IMR-90 (cell line): ENCODE results near the gene KLHL12. TPM values are rescaled to one million over a fixed set of nuclear protein-coding genes. Genes with fewer than 3 reads are reported as not detected.

Source experiments
- ATAC-seq: fragments of 200-7000 bp; cut with Tn5 transposase; 2 replicates; pipeline ENCODE4 v1.9.1; 2020; ENCODE audit warnings: low read depth, mild to moderate bottlenecking, moderate library complexity
- BruUV-seq: library from RNA; stranded (reverse); fragments of 400-500 nt; replicated peaks from 2 replicates; lab custom pipeline; 2021; lab: Mats Ljungman, UMichigan
- CTCF ChIA-PET: fragments of 300-600 bp; formaldehyde crosslinking; extraction: SDS; loops from one replicate; lab custom pipeline; 2021; ENCODE audit warnings: antibody characterized with exemption; lab: Yijun Ruan, JAX
- POLR2A ChIA-PET: fragments of 300-600 bp; sonication (Branson Sonifier 250); formaldehyde crosslinking; loops from one replicate; lab custom pipeline; 2022; ENCODE audit warnings: antibody characterized with exemption; ENCODE audit not compliant: unreplicated experiment; lab: Charles Lee
- DNase-seq: peaks from one replicate; pipeline ENCODE4 v3.0.0; 2013
- H2AFZ ChIP-seq: replicated peaks from 2 replicates; pipeline ENCODE3; 2013; ENCODE audit warnings: low read length, mild to moderate bottlenecking; ENCODE audit not compliant: poor library complexity
- H2AK5ac ChIP-seq: 2 replicates; pipeline ENCODE4 v1.6.1; 2013; ENCODE audit warnings: low read depth, low read length, inconsistent platforms
- H2AK9ac ChIP-seq: replicated peaks from 2 replicates; pipeline ENCODE3; 2013; ENCODE audit warnings: mild to moderate bottlenecking, low read depth, low read length, moderate library complexity; ENCODE audit not compliant: poor library complexity
- H2BK120ac ChIP-seq: 2 replicates; pipeline ENCODE4 v1.6.1; 2013; ENCODE audit warnings: low read depth, low read length, inconsistent platforms
- H2BK15ac ChIP-seq: 3 replicates; pipeline ENCODE4 v1.6.1; 2013; ENCODE audit warnings: low read depth, low read length, inconsistent platforms
- H2BK20ac ChIP-seq: 2 replicates; pipeline ENCODE4 v1.6.1; 2013; ENCODE audit warnings: low read depth, mild to moderate bottlenecking, inconsistent platforms, low read length, moderate library complexity
- H2BK5ac ChIP-seq: 2 replicates; pipeline ENCODE4 v1.6.1; 2013; ENCODE audit warnings: mild to moderate bottlenecking, low read depth, low read length, inconsistent platforms; ENCODE audit not compliant: poor library complexity, severe bottlenecking
- H3K14ac ChIP-seq: replicated peaks from 2 replicates; pipeline ENCODE4 v1.6.1; 2013; ENCODE audit warnings: low read depth, low read length, inconsistent platforms
- H3K18ac ChIP-seq: 2 replicates; pipeline ENCODE4 v1.6.1; 2013; ENCODE audit warnings: low read depth, low read length, control low read depth
- H3K23ac ChIP-seq: 2 replicates; pipeline ENCODE4 v1.6.1; 2013; ENCODE audit warnings: low read depth, low read length, inconsistent platforms
- H3K27ac ChIP-seq: 2 replicates; pipeline ENCODE4 v1.5.1; 2013; ENCODE audit warnings: mild to moderate bottlenecking, control low read depth, low read length; ENCODE audit not compliant: insufficient read depth
- H3K27me3 ChIP-seq: 2 replicates; pipeline ENCODE4 v1.6.1; 2013; ENCODE audit warnings: low read length; ENCODE audit not compliant: control insufficient read depth, insufficient read depth
- H3K36me3 ChIP-seq: 2 replicates; pipeline ENCODE4 v1.6.1; 2013; ENCODE audit warnings: low read length, mixed read lengths; ENCODE audit not compliant: control insufficient read depth, insufficient read depth
- H3K4ac ChIP-seq: 2 replicates; pipeline ENCODE4 v1.6.1; 2013; ENCODE audit warnings: low read depth, low read length, inconsistent platforms
- H3K4me1 ChIP-seq: 2 replicates; pipeline ENCODE4 v1.6.1; 2013; ENCODE audit warnings: low read length, mixed read lengths; ENCODE audit not compliant: control insufficient read depth, insufficient read depth
- H3K4me2 ChIP-seq: 2 replicates; pipeline ENCODE4 v1.6.1; 2013; ENCODE audit warnings: low read depth, mild to moderate bottlenecking, control low read depth, low read length, moderate library complexity
- H3K4me3 ChIP-seq: 2 replicates; pipeline ENCODE4 v1.5.1; 2013; ENCODE audit warnings: low read depth, mild to moderate bottlenecking, control low read depth, low read length, moderate library complexity; ENCODE audit not compliant: insufficient read depth
- H3K56ac ChIP-seq: 2 replicates; pipeline ENCODE4 v1.6.1; 2013; ENCODE audit warnings: low read length, inconsistent platforms; ENCODE audit not compliant: insufficient read depth; ENCODE audit errors: extremely low read depth
- H3K79me1 ChIP-seq, 2 experiments: 2 replicates each; pipeline ENCODE4 v1.6.1; 2013; ENCODE audit warnings: low read length in 2 of 2, inconsistent platforms in 1 of 2, low read depth in 1 of 2
- H3K9ac ChIP-seq: 2 replicates; pipeline ENCODE4 v1.6.1; 2013; ENCODE audit warnings: low read depth, low read length, control low read depth
- H3K9me1 ChIP-seq: 2 replicates; pipeline ENCODE4 v1.6.1; 2013; ENCODE audit warnings: low read length, inconsistent platforms; ENCODE audit not compliant: insufficient read depth
- H3K9me3 ChIP-seq: 2 replicates; pipeline ENCODE4 v1.6.1; 2013; ENCODE audit warnings: low read length; ENCODE audit not compliant: control insufficient read depth, insufficient read depth
- H4K20me1 ChIP-seq: 2 replicates; pipeline ENCODE4 v1.6.1; 2013; ENCODE audit warnings: low read length, inconsistent platforms; ENCODE audit not compliant: insufficient read depth
- H4K5ac ChIP-seq: 2 replicates; pipeline ENCODE4 v1.6.1; 2013; ENCODE audit warnings: mild to moderate bottlenecking, low read depth, low read length, control low read depth
- H4K8ac ChIP-seq, 2 experiments: 2 replicates each; pipeline ENCODE4 v1.6.1; 2013; ENCODE audit warnings: low read depth in 2 of 2, low read length in 2 of 2, control low read depth in 1 of 2, inconsistent platforms in 1 of 2
- H4K91ac ChIP-seq: 2 replicates; pipeline ENCODE4 v1.6.1; 2013; ENCODE audit warnings: low read depth, low read length, inconsistent platforms; ENCODE audit not compliant: insufficient read depth
- CEBPB ChIP-seq: IDR thresholded peaks from 2 replicates; pipeline ENCODE4 v1.6.1; 2012; ENCODE audit warnings: low read depth, low read length, improper control_type of control experiment
- POLR2A ChIP-seq: IDR thresholded peaks from 2 replicates; pipeline ENCODE4 v1.6.1; 2012; ENCODE audit warnings: mild to moderate bottlenecking, low read depth, low read length
- WGBS, 2 experiments: methylation state at CpG; one replicate each; pipeline versions ENCODE4 v1.1.5 to v1.1.7; 2013; ENCODE audit warnings: missing lambda C conversion rate in 2 of 2; ENCODE audit not compliant: insufficient read length in 1 of 2; ENCODE audit errors: extremely low coverage in 2 of 2; 5-methylcytosine and 5-hydroxymethylcytosine counted together
- dilution Hi-C: fragments of 300-500 bp; cut with HindIII; formaldehyde crosslinking; loops from one replicate; pipeline ENCODE4 v1.14.3; 2018; ENCODE audit warnings: low sequenced_read_pairs; ENCODE audit not compliant: unreplicated experiment
- in situ Hi-C: fragments of 300-500 bp; cut with MboI; formaldehyde crosslinking; loops from 3 replicates; pipeline ENCODE4 v1.14.3; 2019; ENCODE audit warnings: low sequenced_read_pairs, inconsistent platforms, mixed read lengths
- intact Hi-C: fragments of 100-400 bp; cut with micrococcal nuclease; formaldehyde crosslinking; loops from 2 replicates; pipeline ENCODE4 v1.10.0; 2022
- polyA plus RNA-seq, 3 experiments: library from polyadenylated mRNA; depleted of rRNA; stranded (reverse); fragments of >200 nt; gene quantifications; 2 replicates each; pipeline ENCODE4 v1.2.3, GENCODE V29; 2012; ENCODE audit warnings: low replicate concordance in 1 of 3
- total RNA-seq: library from RNA; depleted of rRNA; stranded (reverse); fragments of >200 nt; gene quantifications from 2 replicates; pipeline ENCODE4 v1.2.3, GENCODE V29; 2012

The KLHL12 gene
- total and polyA plus RNA-seq, 2 of the 4 experiments (the other 2 are of a cell fraction) = 17.2 to 38.4 TPM

- no peaks in the 10 kb centered on the region for H3K9me3 ChIP-seq
- POLR2A ChIA-PET = no interaction called here
- no peak overlapping the region for H4K8ac ChIP-seq
- H3K36me3 ChIP-seq = peaks cover 8% of the 10 kb centered on the region
- no peak overlapping the region for H3K18ac ChIP-seq
- H3K4me1 ChIP-seq = peaks cover 9% of the 10 kb centered on the region
- dilution Hi-C loops (no loop called here), intact Hi-C loops (no loop called here), in situ Hi-C loops (no loop called here)
- TF ChIP-seq POLR2A = no peak
- TF ChIP-seq CEBPB = peak; percentile 55
- no peak overlapping the region for H2AK5ac ChIP-seq
- H2BK20ac ChIP-seq = no peak overlapping the region
- H3K9me1 ChIP-seq = peaks cover 17% of the 10 kb centered on the region
- H3K4me3 ChIP-seq = no peak overlapping the region
- no peaks in the 10 kb centered on the region for H3K27me3 ChIP-seq
- no peak overlapping the region for H3K27ac ChIP-seq
- H2AK9ac ChIP-seq = no peak overlapping the region
- no peak overlapping the region for H3K4ac ChIP-seq
- no peak overlapping the region for H3K23ac ChIP-seq
- H3K56ac ChIP-seq = no peak overlapping the region
- H3K4me2 ChIP-seq = no peak overlapping the region
- H4K20me1 ChIP-seq = no peaks in the 10 kb centered on the region
- peaks cover 12 to 21% of the 10 kb centered on the region in 2 experiments for H3K79me1 ChIP-seq
- no peak for DNase-seq
- no peak overlapping the region for H4K91ac ChIP-seq
- no peak overlapping the region for H3K14ac ChIP-seq
- H2AFZ ChIP-seq = no peak overlapping the region
- CTCF ChIA-PET = no interaction called here
- no peak overlapping the region for H3K9ac ChIP-seq
- H4K5ac ChIP-seq = no peak overlapping the region
- WGBS, 2 experiments = no CpG with 5 or more reads among the region's 3 CpGs
- peak overlapping the region; percentile 61 for H2BK5ac ChIP-seq
- no TSS peak for BruUV-seq
- no peak overlapping the region for H2BK15ac ChIP-seq
- no peak overlapping the region for H2BK120ac ChIP-seq
- ATAC-seq = no peak
These were observed 38.4 kb upstream of the KLHL12 start for GRCh38 chr1:202965422-202965821.
